Upper lobe of left lung (tissue), 6 donors: ENCODE data around the gene FOXE3. TPM values are rescaled to one million over a fixed set of nuclear protein-coding genes. Genes with fewer than 3 reads are reported as not detected.

ENCODE experiments used
- ATAC-seq, 2 donors: fragments of 200-7000 bp; cut with Tn5 transposase; one replicate each; pipeline ENCODE4 v1.9.1; 2022; ENCODE audit warnings: mild to moderate bottlenecking in 2 of 2, moderate library complexity in 2 of 2; ENCODE audit not compliant: low FRiP score in 2 of 2
- DNase-seq, 2 donors: peaks; one replicate each; pipeline ENCODE4 v3.0.0-alpha.2; 2019 to 2020
- H3K27ac ChIP-seq, 4 donors: fragments of 200-600 bp; sonication (generic); one replicate each; pipeline ENCODE4 v1.5.1; 2016 to 2019
- H3K27me3 ChIP-seq, 4 donors: fragments of 200-600 bp; sonication (generic); one replicate each; pipeline ENCODE4 v1.5.1; 2017 to 2019
- H3K36me3 ChIP-seq, 4 donors: fragments of 200-600 bp; sonication (generic); one replicate each; pipeline ENCODE4 v1.5.1; 2016 to 2019
- H3K4me1 ChIP-seq, 4 donors: fragments of 200-600 bp; sonication (generic); one replicate each; pipeline ENCODE4 v1.5.1; 2018 to 2019
- H3K4me3 ChIP-seq, 4 donors: fragments of 200-600 bp; sonication (generic); one replicate each; pipeline ENCODE4 v1.5.1; 2017 to 2019; ENCODE audit warnings: mild to moderate bottlenecking in 2 of 4, moderate library complexity in 1 of 4
- H3K9me3 ChIP-seq, 4 donors: fragments of 200-600 bp; sonication (generic); one replicate each; pipeline ENCODE4 v1.5.1; 2018 to 2019
- EP300 ChIP-seq, 4 donors: sonication (generic); formaldehyde crosslinking; IDR thresholded peaks; one replicate each; pipeline ENCODE4 v1.5.1; 2017; ENCODE audit warnings: antibody characterized with exemption in 4 of 4, control low read depth in 2 of 4
- POLR2A ChIP-seq, 4 donors: fragments of 450-650 bp; IDR thresholded peaks; one replicate each; pipeline ENCODE4 v1.5.1; 2016 to 2017; ENCODE audit warnings: antibody characterized with exemption in 4 of 4, mild to moderate bottlenecking in 2 of 4
- POLR2AphosphoS5 ChIP-seq, 2 donors: sonication (generic); formaldehyde crosslinking; IDR thresholded peaks; one replicate each; pipeline ENCODE4 v1.5.1; 2017; ENCODE audit warnings: antibody characterized with exemption in 2 of 2
- WGBS, 2 donors: methylation state at CpG; one replicate each; pipeline ENCODE4 v1.1.5; 2017 to 2018; 5-methylcytosine and 5-hydroxymethylcytosine counted together
- total RNA-seq, 6 donors: library from RNA; depleted of rRNA in 4 of 6; stranded (reverse); fragments of >200 nt in 4 of 6; gene quantifications; one replicate each; pipeline versions ENCODE4 v1.1.0 to v1.2.1, GENCODE V29; 2016 to 2021
- TF ChIP-seq, protein P1 (sequence below), 6 experiments: fragments of 450-650 bp in 4 of 6; fragments of 200-600 bp in 2 of 6; sonication (generic) in 2 of 6; IDR thresholded peaks; one replicate each; pipeline ENCODE4 v1.5.1; 2016 to 2019; ENCODE audit warnings: antibody characterized with exemption in 6 of 6
- donor health status: DM: no; HTN: no; CAD: no; lungs with moderate emphysema.
- donor health status: DM: no; HTN: yes; CAD: no; lungs with severe emphysema.

Gene FOXE3
- total RNA-seq, 6 donors from 2014 or later = not detected

GRCh38 chr1:47433037-47433421 is 16.9 kb downstream of the FOXE3 start:
- Histone ChIP-seq H3K27me3 (peaks cover 0 to 26% (median 15%) of the 10 kb centered on the region in 4 donors), H3K36me3 (no peaks in the 10 kb centered on the region), H3K9me3 (no peaks in the 10 kb centered on the region), H3K4me3 (peak overlapping the region in 1 of 4 donors; percentile 12), H3K27ac (no peak overlapping the region), H3K4me1 (peaks cover 26 to 54% (median 45%) of the 10 kb centered on the region in 4 donors)
- TF ChIP-seq POLR2AphosphoS5 (IDR thresholded peaks at IDR 0.05) (no peak), POLR2A (IDR thresholded peaks at IDR 0.05) (no peak), EP300 (IDR thresholded peaks at IDR 0.05) (no peak)
- TF ChIP-seq, protein P1, sequence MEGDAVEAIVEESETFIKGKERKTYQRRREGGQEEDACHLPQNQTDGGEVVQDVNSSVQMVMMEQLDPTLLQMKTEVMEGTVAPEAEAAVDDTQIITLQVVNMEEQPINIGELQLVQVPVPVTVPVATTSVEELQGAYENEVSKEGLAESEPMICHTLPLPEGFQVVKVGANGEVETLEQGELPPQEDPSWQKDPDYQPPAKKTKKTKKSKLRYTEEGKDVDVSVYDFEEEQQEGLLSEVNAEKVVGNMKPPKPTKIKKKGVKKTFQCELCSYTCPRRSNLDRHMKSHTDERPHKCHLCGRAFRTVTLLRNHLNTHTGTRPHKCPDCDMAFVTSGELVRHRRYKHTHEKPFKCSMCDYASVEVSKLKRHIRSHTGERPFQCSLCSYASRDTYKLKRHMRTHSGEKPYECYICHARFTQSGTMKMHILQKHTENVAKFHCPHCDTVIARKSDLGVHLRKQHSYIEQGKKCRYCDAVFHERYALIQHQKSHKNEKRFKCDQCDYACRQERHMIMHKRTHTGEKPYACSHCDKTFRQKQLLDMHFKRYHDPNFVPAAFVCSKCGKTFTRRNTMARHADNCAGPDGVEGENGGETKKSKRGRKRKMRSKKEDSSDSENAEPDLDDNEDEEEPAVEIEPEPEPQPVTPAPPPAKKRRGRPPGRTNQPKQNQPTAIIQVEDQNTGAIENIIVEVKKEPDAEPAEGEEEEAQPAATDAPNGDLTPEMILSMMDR (IDR thresholded peaks at IDR 0.05) = no peak
- no peak for ATAC-seq
- DNase-seq = no peak
- WGBS, 2 donors = 51 to 53% methylated on average over 13 to 17 of the region's 17 CpGs

GRCh38 chr1:47433477-47434050 is 17.5 kb downstream of the FOXE3 start:
- no peak overlapping the region for H3K27ac ChIP-seq
- H3K27me3 ChIP-seq = peaks cover 0 to 30% (median 17%) of the 10 kb centered on the region in 4 donors
- H3K4me1 ChIP-seq = peaks cover 28 to 60% (median 48%) of the 10 kb centered on the region in 4 donors
- peak overlapping the region in 2 of 4 donors; percentile 3 to 13 for H3K4me3 ChIP-seq
- DNase-seq = no peak
- 38 to 41% methylated on average over 12 to 30 of the region's 30 CpGs for WGBS, 2 donors
- H3K36me3 ChIP-seq = no peaks in the 10 kb centered on the region
- TF ChIP-seq POLR2A (IDR thresholded peaks at IDR 0.05) (no peak), POLR2AphosphoS5 (IDR thresholded peaks at IDR 0.05) (no peak), EP300 (IDR thresholded peaks at IDR 0.05) (no peak)
- TF ChIP-seq, protein P1 (IDR thresholded peaks at IDR 0.05) = no peak
- no peaks in the 10 kb centered on the region for H3K9me3 ChIP-seq
- ATAC-seq = no peak

- TF ChIP-seq POLR2A (IDR thresholded peaks at IDR 0.05) (no peak), POLR2AphosphoS5 (IDR thresholded peaks at IDR 0.05) (no peak), EP300 (IDR thresholded peaks at IDR 0.05) (no peak)
- TF ChIP-seq, protein P1 (IDR thresholded peaks at IDR 0.05) = no peak
- DNase-seq = peak; percentile 54 to 74
- WGBS, 2 donors = 15 to 25% methylated on average over 38 to 51 of the region's 51 CpGs
- Histone ChIP-seq H3K4me1 (peaks cover 34 to 66% (median 53%) of the 10 kb centered on the region in 4 donors), H3K27ac (no peak overlapping the region), H3K27me3 (peaks cover 2 to 37% (median 24%) of the 10 kb centered on the region in 4 donors), H3K4me3 (peak overlapping the region in 2 of 4 donors; percentile 3 to 13), H3K36me3 (no peaks in the 10 kb centered on the region), H3K9me3 (no peaks in the 10 kb centered on the region)
- no peak for ATAC-seq
Measured at GRCh38 chr1:47434051-47434842, 18.2 kb downstream of the FOXE3 start.

DNA sequence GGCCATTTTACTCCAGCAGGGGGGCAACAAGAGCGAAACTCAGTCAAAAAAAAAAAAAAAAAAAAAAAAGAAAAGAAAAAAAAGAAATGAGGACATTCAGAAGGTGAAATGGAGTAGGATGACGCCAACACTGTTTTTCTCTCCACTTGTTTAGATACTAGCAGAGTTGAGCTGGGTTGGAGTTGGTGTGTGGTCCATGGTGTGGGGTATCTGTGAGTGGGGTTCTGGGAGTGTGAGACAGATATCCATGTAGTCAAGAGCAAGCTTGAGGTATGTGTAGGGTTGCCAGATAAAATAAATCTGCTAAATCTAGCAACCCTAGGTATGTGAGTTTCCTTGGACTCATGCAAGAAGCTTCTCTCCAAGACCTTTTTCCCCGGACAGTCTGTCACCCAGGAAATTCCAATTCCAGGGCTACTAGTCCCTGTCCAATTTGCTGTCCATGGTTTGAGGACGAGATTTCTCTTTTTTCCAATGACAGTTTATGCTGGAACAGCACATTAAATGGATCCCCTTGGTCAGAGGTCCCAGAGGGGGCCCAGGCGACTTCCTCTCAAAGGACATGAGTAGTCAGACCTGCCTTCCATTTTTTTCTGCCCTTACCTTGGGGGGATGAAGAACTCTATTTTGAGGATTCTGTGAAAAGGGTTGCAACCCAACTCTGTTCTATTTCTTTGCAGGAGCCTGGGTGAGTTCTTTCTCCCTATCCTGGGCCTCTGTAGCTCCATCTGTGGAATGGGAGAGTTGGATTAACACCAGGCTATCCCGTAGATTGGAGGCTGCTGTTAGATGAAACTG is 19.6 kb downstream of the FOXE3 start:
- WGBS, 2 donors = 73 to 82% methylated on average over 6 of the region's 6 CpGs
- Histone ChIP-seq H3K4me1 (peaks cover 34 to 70% (median 54%) of the 10 kb centered on the region in 4 donors), H3K36me3 (no peaks in the 10 kb centered on the region), H3K27me3 (peaks cover 2 to 43% (median 28%) of the 10 kb centered on the region in 4 donors), H3K27ac (no peak overlapping the region), H3K4me3 (no peak overlapping the region), H3K9me3 (no peaks in the 10 kb centered on the region)
- DNase-seq = no peak
- TF ChIP-seq EP300 (IDR thresholded peaks at IDR 0.05) (no peak), POLR2AphosphoS5 (IDR thresholded peaks at IDR 0.05) (no peak), POLR2A (IDR thresholded peaks at IDR 0.05) (no peak)
- TF ChIP-seq, protein P1 (IDR thresholded peaks at IDR 0.05) = no peak
- no peak for ATAC-seq
